NCI-H1930 (cell line): ENCODE measurements around the gene UBE2Q1.
A peak's percentile ranks its signal among the peaks of the same experiment; 100 is the strongest.

Experiments
- DNase-seq, 2 experiments: peaks; one replicate each; lab custom pipeline; 2025; lab: John Stamatoyannopoulos, UW

UBE2Q1 gene

GRCh38 chr1:154502744-154503115 is 55.7 kb downstream of the UBE2Q1 start:
- DNase-seq: peak; percentile 10 to 60

- peak in 1 of 2 experiments; percentile 35 for DNase-seq
Observed at GRCh38 chr1:154502066-154502743, 56.3 kb downstream of the UBE2Q1 start, which contains the start of the genes SHE and TDRD10. TSS of gene SHE (minus strand) at chr1:154502412. CDS start at chr1:154502026, 386 bp downstream. TSS of gene TDRD10 (plus strand) at chr1:154502219. CDS start at chr1:154506904, 4,685 bp downstream.

- DNase-seq: no peak
Observed at GRCh38 chr1:154501423-154502065, 56.9 kb downstream of the UBE2Q1 start.

- no peak for DNase-seq
Observed at GRCh38 chr1:154500533-154500932, 57.9 kb downstream of the UBE2Q1 start.

GRCh38 chr1:154499446-154499845 is 59.0 kb downstream of the UBE2Q1 start:
- DNase-seq: no peak
